Measurements from ENCODE around the gene ZNF813.

The ZNF813 gene

DNA sequence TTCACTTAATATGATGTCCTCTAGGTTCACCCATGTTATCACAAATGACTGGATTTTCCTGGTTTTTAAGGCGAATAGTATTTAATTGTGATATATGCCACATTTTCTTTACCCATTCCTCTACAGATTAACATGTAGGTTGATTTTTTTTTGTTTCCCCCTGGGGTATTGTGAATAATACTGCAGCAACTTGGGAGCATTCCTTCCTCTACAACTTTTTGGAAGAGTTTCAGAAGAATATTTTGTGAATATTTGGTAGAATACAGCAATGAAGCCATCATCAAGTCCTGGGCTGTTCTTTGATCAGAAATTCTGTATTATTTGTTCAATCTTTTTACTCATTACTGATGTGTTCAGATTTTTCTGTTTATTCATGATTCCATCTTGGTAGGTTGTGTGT, 64.8 kb downstream of the ZNF813 start:
- TF ChIP-seq, protein P1, sequence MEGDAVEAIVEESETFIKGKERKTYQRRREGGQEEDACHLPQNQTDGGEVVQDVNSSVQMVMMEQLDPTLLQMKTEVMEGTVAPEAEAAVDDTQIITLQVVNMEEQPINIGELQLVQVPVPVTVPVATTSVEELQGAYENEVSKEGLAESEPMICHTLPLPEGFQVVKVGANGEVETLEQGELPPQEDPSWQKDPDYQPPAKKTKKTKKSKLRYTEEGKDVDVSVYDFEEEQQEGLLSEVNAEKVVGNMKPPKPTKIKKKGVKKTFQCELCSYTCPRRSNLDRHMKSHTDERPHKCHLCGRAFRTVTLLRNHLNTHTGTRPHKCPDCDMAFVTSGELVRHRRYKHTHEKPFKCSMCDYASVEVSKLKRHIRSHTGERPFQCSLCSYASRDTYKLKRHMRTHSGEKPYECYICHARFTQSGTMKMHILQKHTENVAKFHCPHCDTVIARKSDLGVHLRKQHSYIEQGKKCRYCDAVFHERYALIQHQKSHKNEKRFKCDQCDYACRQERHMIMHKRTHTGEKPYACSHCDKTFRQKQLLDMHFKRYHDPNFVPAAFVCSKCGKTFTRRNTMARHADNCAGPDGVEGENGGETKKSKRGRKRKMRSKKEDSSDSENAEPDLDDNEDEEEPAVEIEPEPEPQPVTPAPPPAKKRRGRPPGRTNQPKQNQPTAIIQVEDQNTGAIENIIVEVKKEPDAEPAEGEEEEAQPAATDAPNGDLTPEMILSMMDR (IDR thresholded peaks at IDR 0.05; ENCODE audit: low read depth, low read length, missing control alignments): no peak
- DNase-seq (ENCODE audit: low read depth): no peak
- H3K4me3 ChIP-seq (ENCODE audit: low read depth, low read length): no peak overlapping the region
- in situ Hi-C loops (cut with HindIII; ENCODE audit: low sequenced_read_pairs): no loop called here

DNA sequence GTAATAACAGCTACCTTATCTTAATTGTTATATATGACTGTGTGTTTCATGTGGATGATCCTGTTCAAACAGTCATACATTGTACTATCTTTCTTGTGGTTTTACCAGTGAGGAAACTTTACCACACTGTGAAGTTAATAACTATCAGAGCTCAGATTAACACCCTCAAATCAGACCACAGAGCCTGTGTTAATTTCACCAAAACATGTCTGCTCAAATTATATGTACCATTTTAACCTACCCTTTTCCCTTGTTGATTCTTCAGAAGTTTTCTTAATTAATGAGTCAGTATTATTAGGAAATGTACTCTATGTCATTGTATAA, 68.7 kb downstream of the ZNF813 start:
- in situ Hi-C loops (cut with HindIII; ENCODE audit: low sequenced_read_pairs): no loop called here
- TF ChIP-seq, protein P1 (IDR thresholded peaks at IDR 0.05; ENCODE audit: low read depth, low read length, missing control alignments): no peak
- no peak for DNase-seq (ENCODE audit: low read depth)
- H3K4me3 ChIP-seq (ENCODE audit: low read depth, low read length): no peak overlapping the region

DNA sequence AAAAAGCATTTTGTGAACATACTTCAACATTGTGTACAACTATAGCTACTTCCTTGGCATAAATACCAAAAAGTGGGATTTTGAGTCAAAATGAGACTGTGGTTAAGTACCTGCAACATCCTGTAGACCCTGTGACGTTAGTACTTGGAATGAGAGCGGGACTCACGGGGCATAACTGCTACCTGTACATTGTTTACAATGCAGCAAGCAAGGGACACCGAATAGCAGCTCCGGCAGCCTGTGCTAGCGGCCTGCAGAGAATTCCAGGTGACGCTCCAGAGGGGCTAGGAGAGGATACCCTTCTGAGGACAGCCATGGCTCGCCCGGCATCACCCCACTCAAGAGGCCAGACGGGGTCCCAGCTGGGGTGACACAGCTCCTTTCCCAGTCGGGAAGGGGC, 69.6 kb downstream of the ZNF813 start:
- in situ Hi-C loops (cut with HindIII; ENCODE audit: low sequenced_read_pairs): no loop called here
- TF ChIP-seq, protein P1 (IDR thresholded peaks at IDR 0.05; ENCODE audit: low read depth, low read length, missing control alignments): no peak
- peak overlapping the region; percentile 68 for H3K4me3 ChIP-seq (ENCODE audit: low read depth, low read length)
- no peak for DNase-seq (ENCODE audit: low read depth)

DNA sequence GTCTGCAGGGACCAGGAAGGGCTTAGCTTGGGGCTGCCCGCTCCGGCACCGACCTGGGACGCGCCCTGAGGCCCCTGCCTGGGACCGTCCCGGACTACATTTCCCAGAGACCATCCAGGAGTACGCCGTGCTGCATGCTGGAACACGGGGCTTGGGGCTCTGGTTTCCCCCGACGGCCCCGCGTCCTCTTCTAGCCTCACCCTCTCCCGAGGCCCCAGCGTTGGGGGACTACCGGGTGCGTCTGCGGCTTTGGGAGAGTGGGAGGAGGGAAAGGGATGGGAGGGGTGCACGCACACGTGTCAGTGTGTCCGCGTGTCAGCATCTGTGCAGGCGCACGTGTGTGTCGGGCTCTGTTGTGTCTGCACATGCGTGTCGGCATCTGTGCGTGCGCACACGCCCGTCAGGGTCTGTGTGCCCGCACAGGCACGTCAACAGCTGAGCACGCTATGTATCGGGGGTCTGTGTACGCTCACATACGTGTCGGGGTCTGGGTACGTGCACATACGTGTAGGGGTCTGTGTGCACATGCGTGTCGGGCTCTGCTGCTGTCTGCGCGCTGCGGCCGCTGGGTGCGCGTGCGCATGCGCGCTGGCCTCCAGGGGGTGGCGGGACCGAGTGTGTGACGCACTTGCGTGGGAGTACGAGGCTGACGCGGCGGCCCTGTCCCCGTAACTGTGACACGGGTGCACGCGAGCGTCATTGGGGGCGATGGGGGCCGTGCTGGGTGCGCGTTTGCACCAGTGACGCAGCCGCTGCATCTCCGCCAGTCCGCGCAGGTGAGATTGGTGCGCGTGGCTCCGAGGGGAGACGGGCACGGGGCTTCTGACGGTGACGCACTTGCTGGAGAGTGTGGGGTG, 70.2 kb downstream of the ZNF813 start, which contains the start of gene ZNF331:
Gene ZNF331, plus strand, starts transcription at position 625 of the 857 bp plus-strand sequence. CDS start 31,232 bp downstream, outside the sequence.
- no peak for DNase-seq (ENCODE audit: low read depth)
- TF ChIP-seq, protein P1 (IDR thresholded peaks at IDR 0.05; ENCODE audit: low read depth, low read length, missing control alignments): peak; percentile 37
- H3K4me3 ChIP-seq (ENCODE audit: low read depth, low read length): peak within 1 kb of the TSS; percentile 68
- in situ Hi-C loops (cut with HindIII; ENCODE audit: low sequenced_read_pairs): no loop called here

DNA sequence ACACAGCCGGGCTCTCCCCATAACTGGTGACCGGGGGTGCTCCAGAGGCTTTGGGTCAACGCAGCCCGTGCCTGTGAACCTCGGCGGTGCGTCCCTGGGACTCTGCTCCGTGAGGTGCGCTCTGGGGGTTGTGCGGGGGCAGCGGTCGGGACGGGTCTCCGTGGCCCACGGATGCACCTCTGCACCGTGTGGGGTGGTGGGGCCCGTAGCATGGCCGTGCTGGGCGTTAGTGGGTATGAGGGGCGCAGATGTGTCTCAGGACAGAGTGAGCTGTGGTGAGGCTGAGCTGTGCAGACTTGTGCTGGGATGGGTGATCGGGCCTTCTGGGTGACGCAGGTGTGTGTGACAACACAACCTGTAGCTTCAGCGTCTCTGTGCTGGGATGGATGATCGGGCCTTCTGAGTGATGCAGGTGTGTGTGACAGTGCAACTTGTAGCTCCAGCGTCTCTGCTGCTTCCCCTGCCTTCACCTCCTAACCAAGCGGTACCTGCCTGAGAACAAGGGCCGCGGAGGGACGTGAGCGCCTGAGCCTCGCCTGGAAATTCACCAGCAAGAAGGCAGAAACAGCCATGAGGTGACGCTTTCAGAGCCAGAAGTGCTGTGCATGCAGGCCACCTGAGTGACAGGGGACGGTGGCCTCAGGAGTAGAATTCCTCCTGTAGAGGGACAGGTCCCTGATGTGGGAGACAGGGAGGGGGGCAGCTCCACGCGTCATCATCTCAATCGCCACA, 71.0 kb downstream of the ZNF813 start:
- DNase-seq (ENCODE audit: low read depth): no peak
- H3K4me3 ChIP-seq (ENCODE audit: low read depth, low read length): peak overlapping the region; percentile 68
- TF ChIP-seq, protein P1 (IDR thresholded peaks at IDR 0.05; ENCODE audit: low read depth, low read length, missing control alignments): no peak
- in situ Hi-C loops (cut with HindIII; ENCODE audit: low sequenced_read_pairs): no loop called here

DNA sequence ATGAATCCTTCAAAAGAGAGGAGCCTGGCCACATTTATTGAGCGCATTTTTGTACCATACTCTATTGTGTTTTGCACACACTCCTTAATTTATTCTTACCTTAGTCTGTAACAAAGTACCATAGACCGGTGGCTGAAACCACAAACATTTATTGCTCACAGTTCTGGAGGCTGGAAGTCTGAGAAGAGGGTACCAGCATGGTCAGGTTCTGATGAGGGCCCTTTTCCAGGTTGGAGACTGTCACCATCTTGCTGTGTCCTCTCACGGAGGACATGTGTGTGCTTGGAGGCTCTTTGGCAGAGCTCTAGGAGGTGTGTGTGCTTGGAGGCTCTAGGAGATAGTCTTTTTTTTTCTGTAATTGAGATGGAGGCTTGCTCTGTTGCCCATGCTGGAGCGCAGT, 72.6 kb downstream of the ZNF813 start:
- in situ Hi-C loops (cut with HindIII; ENCODE audit: low sequenced_read_pairs): no loop called here
- H3K4me3 ChIP-seq (ENCODE audit: low read depth, low read length): no peak overlapping the region
- no peak for DNase-seq (ENCODE audit: low read depth)
- TF ChIP-seq, protein P1 (IDR thresholded peaks at IDR 0.05; ENCODE audit: low read depth, low read length, missing control alignments): no peak

All from astrocyte of the cerebellum (primary cell).